HG02884 (cell line): ENCODE measurements around the gene CCDC88C.
A peak's percentile ranks its signal among the peaks of the same experiment; 100 is the strongest.
"Not testable (repeated sequence)": the region's sequence is repeated elsewhere in the genome, so short reads cannot be mapped to it uniquely, and the experiment has no call there.

Experiments used
- ATAC-seq: cut with Tn5 transposase; IDR thresholded peaks from one replicate; pipeline ENCODE4 v1.9.1; 2021; ENCODE audit warnings: mild to moderate bottlenecking, moderate library complexity; ENCODE audit not compliant: unreplicated experiment

The CCDC88C gene

GRCh38 chr14:91253795-91254323 is 163.8 kb downstream of the CCDC88C start:
- no peak for ATAC-seq

- ATAC-seq: no peak
Measured at GRCh38 chr14:91252871-91253794, 164.5 kb downstream of the CCDC88C start.

- no peak for ATAC-seq
Measured at GRCh38 chr14:91250912-91251311, 166.7 kb downstream of the CCDC88C start.

- ATAC-seq: peak; percentile 79
Measured at GRCh38 chr14:91249841-91250616, 167.6 kb downstream of the CCDC88C start.

- no peak for ATAC-seq
Measured at GRCh38 chr14:91246051-91246852, 171.4 kb downstream of the CCDC88C start.

GRCh38 chr14:91245616-91246015 is 172.0 kb downstream of the CCDC88C start:
- not testable (repeated sequence) for ATAC-seq

GRCh38 chr14:91245029-91245428 is 172.6 kb downstream of the CCDC88C start:
- ATAC-seq: no peak

GRCh38 chr14:91244501-91244901 is 173.1 kb downstream of the CCDC88C start, which contains the start of gene GPR68:
Gene GPR68, minus strand, starts transcription at chr14:91244704. Its CDS starts 9,654 bp downstream, at chr14:91235050.
- ATAC-seq: no peak

GRCh38 chr14:91243074-91243471 is 174.5 kb downstream of the CCDC88C start:
- ATAC-seq: no peak

GRCh38 chr14:91242635-91243034 is 175.0 kb downstream of the CCDC88C start:
- ATAC-seq: no peak

- no peak for ATAC-seq
Measured at GRCh38 chr14:91241863-91242262, 175.8 kb downstream of the CCDC88C start.

GRCh38 chr14:91238661-91239060 is 179.0 kb downstream of the CCDC88C start:
- no peak for ATAC-seq

- no peak for ATAC-seq
Measured at GRCh38 chr14:91238085-91238484, 179.5 kb downstream of the CCDC88C start.

- no peak for ATAC-seq
Measured at GRCh38 chr14:91237219-91237618, 180.4 kb downstream of the CCDC88C start.

GRCh38 chr14:91235841-91236240 is 181.8 kb downstream of the CCDC88C start:
- no peak for ATAC-seq

GRCh38 chr14:91234791-91235114 is 182.9 kb downstream of the CCDC88C start:
- ATAC-seq: no peak

- ATAC-seq: no peak
Measured at GRCh38 chr14:91233936-91234790, 183.5 kb downstream of the CCDC88C start.

GRCh38 chr14:91232603-91233002 is 185.0 kb downstream of the CCDC88C start:
- no peak for ATAC-seq

GRCh38 chr14:91232052-91232451 is 185.6 kb downstream of the CCDC88C start:
- ATAC-seq: no peak

- ATAC-seq: no peak
Measured at GRCh38 chr14:91231446-91231845, 186.2 kb downstream of the CCDC88C start.
